Measurements from ENCODE around the gene MICAL2.

DNA sequence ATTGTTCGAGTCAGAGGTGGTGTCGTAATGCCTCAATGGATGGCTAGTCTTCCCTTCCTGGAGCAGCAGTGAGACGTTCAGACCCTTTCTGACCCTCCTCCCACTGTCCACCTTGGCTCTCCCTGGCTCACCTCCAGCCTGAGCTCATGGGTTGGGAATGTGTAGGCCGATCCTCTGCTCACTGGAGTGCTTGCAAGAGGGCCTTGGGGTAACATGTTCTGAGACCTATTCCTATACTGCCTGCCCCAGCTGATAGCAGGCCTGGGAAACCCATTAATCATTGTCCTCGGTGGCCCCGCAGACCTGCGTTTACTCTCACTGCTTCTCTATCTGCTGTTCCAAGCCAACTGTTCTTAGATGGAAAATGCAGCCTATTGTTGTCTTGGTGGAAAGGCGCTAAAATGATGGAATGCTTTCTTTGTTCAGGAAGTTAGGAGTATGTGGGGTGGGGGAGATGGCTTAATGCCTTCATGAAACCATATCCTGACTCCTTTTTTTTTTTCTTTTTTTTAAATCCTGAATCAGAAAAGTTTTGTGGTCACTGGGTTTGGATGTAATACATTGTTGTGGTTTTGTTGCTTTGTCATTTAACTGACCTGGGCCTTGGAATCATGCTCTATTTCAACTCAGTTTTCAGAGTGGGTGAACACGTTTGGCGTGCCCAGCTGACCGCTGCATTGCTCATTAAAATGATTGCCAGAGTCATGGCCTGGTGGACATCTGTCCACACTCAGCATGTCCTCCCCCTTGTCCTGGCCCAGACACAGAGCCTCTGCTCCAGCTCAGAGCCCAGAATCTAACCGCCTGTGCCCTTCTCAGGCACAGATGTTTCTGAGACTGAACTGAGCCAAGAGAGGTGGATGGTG lies 72.5 kb downstream of the MICAL2 start:
- TF ChIP-seq POLR2A (IDR thresholded peaks at IDR 0.05; ENCODE audit: low read depth, low read length), result no peak
- TF ChIP-seq, protein P1, sequence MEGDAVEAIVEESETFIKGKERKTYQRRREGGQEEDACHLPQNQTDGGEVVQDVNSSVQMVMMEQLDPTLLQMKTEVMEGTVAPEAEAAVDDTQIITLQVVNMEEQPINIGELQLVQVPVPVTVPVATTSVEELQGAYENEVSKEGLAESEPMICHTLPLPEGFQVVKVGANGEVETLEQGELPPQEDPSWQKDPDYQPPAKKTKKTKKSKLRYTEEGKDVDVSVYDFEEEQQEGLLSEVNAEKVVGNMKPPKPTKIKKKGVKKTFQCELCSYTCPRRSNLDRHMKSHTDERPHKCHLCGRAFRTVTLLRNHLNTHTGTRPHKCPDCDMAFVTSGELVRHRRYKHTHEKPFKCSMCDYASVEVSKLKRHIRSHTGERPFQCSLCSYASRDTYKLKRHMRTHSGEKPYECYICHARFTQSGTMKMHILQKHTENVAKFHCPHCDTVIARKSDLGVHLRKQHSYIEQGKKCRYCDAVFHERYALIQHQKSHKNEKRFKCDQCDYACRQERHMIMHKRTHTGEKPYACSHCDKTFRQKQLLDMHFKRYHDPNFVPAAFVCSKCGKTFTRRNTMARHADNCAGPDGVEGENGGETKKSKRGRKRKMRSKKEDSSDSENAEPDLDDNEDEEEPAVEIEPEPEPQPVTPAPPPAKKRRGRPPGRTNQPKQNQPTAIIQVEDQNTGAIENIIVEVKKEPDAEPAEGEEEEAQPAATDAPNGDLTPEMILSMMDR (IDR thresholded peaks at IDR 0.05; ENCODE audit: extremely low read depth in 1 of 2, insufficient read depth in 1 of 2, low read depth in 1 of 2, low read length in 2 of 2), result no peak
- TF ChIP-seq EZH2 (IDR thresholded peaks at IDR 0.05; ENCODE audit: borderline replicate concordance, low read depth, low read length, severe bottlenecking), result no peak
- TF ChIP-seq POLR2AphosphoS5 (IDR thresholded peaks at IDR 0.05; ENCODE audit: insufficient read depth, low read depth, low read length), result peak; percentile 53

Measured in endothelial cell of umbilical vein (primary cell).